Measurements from ENCODE around the gene FGFBP3. TPM values are rescaled to one million over a fixed set of nuclear protein-coding genes. Genes with fewer than 3 reads are reported as not detected.

Gene FGFBP3
- total RNA-seq, 2 donors from 2014 or later = 0.37 to 0.65 TPM

DNA sequence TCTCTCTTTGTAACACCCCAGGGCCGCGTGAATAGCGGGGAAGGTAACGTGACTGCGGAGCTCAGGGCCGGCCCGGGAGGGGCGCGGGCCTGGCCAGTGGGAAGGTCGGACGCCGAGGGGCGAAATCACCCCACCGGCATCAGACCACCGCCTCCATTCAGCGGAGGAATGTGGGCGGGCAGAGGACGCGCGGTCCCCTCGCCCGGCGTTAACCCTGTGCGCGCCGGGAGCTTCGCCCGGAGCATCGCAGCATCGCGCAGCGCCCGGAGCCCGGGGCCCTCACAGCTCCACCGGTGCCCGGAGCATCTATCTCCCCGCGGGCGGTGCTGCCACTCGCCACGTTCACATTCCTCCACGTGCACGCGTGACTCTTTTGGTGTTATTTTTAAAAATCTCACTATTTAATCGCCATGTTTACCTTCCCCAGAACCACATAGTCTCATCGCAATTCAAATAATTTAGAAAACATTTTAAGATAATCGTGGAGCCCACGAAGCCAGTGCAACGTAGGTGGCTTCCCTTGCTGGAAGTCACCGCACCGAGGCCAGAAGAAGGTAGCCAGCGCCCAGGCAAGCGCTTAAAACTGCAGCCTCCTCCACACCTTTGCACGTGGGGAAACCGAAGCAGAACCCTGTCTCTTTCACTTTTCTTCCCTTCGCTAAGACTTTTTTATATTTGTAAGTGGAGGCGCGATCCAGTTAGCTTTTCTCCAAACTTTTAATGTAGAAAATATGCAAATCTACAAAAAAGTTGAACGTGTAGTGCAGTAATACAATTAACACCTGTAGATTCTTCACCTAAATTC lies 21.8 kb downstream of the FGFBP3 start:
- Mint-ChIP-seq H3K4me3 (peak overlapping the region; percentile 86), H3K36me3 (ENCODE audit: low read depth) (no peaks in the 10 kb centered on the region), H3K27me3 (peaks cover 10% of the 10 kb centered on the region), H3K9me3 (no peaks in the 10 kb centered on the region), H3K27ac (no peak overlapping the region), H3K4me1 (peaks cover 4% of the 10 kb centered on the region)
- ATAC-seq (replicated peaks) = peak; percentile 72

DNA sequence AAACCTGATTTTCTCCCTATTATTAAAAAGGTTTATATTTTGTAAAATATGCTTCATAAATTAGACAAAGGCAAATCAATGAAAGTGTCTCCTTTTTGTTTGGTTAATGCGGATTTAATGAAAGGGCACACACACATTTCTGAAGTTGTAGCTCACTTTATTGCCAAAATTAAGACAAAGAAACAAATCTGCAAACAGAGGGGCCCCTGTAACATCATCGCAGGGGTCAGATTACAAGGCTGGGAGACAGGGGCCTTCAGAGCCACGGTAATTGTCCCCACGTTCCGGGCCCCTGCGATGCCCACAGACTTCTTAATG lies 22.4 kb downstream of the FGFBP3 start:
- ATAC-seq (replicated peaks) = no peak
- Mint-ChIP-seq H3K9me3 (no peaks in the 10 kb centered on the region), H3K4me3 (peak overlapping the region; percentile 86), H3K27me3 (peaks cover 10% of the 10 kb centered on the region), H3K4me1 (peaks cover 4% of the 10 kb centered on the region), H3K36me3 (ENCODE audit: low read depth) (no peaks in the 10 kb centered on the region), H3K27ac (no peak overlapping the region)

DNA sequence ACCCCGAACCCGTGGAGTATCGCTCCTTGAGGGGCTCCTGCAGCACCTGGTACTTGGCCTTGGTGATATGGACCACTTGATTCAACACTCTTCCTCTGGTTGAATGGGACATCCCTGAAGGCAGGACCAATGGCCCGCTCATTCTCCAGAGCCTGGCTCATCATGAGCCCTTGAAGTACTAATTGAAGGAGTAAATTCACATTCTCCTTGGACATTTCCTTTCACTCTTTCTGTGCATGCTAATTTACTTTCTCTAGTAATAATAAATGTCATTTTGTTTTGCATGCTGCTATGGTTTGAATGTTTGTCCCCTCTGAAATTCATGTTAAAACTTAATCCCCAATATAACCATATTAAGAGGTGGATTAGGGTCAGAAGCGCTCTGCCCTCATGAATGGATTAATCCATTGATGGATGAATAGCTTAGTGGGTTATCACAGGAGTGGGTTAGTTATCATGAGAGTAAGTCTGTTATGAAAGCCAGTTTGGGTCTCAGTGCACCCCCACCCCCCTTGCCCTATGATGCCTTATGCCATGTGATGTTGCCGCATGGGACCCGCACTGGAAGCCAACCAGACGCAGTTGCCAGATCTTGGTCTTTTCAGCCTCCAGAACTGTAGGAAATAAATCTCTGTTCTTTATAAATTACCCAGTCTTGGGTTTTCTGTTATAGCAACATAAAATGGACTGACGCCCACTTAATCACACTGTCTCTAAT lies 23.8 kb downstream of the FGFBP3 start:
- Mint-ChIP-seq H3K27ac (no peak overlapping the region), H3K36me3 (ENCODE audit: low read depth) (no peaks in the 10 kb centered on the region), H3K27me3 (peaks cover 7% of the 10 kb centered on the region), H3K4me1 (peaks cover 4% of the 10 kb centered on the region), H3K4me3 (no peak overlapping the region), H3K9me3 (no peaks in the 10 kb centered on the region)
- no peak for ATAC-seq (replicated peaks)

DNA sequence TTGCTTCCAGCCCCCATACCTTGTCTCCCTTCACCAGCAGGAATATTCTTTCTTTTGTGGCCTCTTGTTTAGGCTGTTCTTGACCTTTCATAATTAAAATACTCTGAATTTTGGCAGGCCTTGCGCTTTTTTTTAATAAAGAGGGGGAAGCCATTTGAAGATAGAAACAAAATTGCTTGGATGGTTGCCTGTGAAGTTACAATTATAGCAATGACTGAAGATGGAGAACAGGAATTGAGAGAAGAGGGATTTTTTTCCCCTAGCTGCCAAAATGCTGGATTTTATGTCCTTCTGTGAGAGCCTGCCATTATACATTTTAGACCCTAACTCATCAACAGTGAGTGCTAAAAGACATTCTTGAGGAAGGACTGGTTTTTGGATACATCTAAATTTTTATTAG lies 24.8 kb downstream of the FGFBP3 start:
- no peak overlapping the region for H3K4me3 Mint-ChIP-seq
- no peak for ATAC-seq (replicated peaks)
- H3K4me1 Mint-ChIP-seq = peaks cover 4% of the 10 kb centered on the region
- H3K27me3 Mint-ChIP-seq = peaks cover 7% of the 10 kb centered on the region
- H3K27ac Mint-ChIP-seq = no peak overlapping the region
- no peaks in the 10 kb centered on the region for H3K9me3 Mint-ChIP-seq
- no peaks in the 10 kb centered on the region for H3K36me3 Mint-ChIP-seq (ENCODE audit: low read depth)

DNA sequence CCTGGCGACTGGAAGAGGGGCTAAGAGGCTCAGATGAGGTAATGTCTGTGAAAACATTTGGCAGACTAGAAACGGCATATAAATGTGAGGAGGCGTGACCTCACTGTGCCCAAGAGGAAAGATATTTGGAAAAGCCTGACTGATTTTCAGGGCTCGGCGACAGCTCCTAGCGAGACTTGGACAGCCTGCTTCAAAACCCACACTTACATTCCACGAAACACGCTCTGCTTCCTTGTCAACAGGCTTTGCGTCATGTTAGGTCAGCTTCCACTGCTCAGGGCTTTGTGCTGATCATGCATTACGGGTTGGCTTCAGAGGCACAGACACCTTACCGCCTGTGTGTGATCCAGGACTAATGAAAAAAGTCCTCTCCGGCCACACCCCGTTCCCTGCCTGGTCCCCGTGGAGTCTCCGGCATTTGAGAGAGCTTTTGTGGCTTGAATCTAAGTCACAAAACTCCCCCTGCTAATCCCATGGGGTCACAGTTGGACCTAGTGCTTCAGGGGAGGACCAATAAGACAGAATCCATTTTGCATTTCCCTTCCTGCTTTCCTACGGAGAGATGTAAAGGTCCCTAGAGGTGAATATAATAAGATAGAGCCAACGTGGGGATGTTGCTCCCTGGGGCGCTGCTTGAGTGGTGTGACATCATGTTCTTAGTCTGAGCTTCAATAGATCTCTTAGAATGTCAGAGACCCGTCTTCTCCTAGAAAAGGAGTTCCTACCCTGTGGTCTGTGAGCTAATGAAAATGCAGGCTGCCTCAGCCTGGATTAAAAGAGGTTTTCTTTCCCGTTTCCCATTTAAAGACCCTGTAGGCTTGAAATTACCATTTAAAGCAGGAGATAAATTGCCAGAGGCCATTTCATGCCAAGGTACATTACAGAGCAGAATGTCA lies 25.5 kb downstream of the FGFBP3 start:
- peaks cover 4% of the 10 kb centered on the region for H3K4me1 Mint-ChIP-seq
- no peak overlapping the region for H3K27ac Mint-ChIP-seq
- no peak overlapping the region for H3K4me3 Mint-ChIP-seq
- ATAC-seq (replicated peaks) = no peak
- no peaks in the 10 kb centered on the region for H3K36me3 Mint-ChIP-seq (ENCODE audit: low read depth)
- peaks cover 3% of the 10 kb centered on the region for H3K27me3 Mint-ChIP-seq
- H3K9me3 Mint-ChIP-seq = no peaks in the 10 kb centered on the region

DNA sequence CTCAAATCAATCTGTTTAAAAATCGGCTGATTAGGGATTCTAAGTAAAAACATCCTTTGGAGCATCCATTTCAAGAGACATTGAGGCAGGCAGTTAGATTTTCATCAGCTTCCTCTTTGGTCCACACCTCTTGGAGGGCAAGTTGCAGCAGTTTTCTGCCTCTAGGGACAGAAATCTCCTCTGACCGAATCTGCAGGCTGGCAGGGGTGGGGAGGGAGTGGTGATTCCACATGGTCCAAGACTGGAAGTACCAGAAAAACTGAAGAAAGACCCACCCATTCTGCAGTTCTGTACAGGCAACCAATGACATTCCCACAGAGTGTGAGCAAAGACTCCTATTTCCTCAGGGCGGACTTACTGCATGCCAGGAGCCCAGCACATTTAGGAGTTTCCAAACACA lies 29.0 kb downstream of the FGFBP3 start:
- Mint-ChIP-seq H3K9me3 (no peaks in the 10 kb centered on the region), H3K27me3 (no peaks in the 10 kb centered on the region), H3K4me1 (no peaks in the 10 kb centered on the region), H3K4me3 (no peak overlapping the region), H3K36me3 (ENCODE audit: low read depth) (no peaks in the 10 kb centered on the region), H3K27ac (no peak overlapping the region)
- ATAC-seq (replicated peaks) = no peak

DNA sequence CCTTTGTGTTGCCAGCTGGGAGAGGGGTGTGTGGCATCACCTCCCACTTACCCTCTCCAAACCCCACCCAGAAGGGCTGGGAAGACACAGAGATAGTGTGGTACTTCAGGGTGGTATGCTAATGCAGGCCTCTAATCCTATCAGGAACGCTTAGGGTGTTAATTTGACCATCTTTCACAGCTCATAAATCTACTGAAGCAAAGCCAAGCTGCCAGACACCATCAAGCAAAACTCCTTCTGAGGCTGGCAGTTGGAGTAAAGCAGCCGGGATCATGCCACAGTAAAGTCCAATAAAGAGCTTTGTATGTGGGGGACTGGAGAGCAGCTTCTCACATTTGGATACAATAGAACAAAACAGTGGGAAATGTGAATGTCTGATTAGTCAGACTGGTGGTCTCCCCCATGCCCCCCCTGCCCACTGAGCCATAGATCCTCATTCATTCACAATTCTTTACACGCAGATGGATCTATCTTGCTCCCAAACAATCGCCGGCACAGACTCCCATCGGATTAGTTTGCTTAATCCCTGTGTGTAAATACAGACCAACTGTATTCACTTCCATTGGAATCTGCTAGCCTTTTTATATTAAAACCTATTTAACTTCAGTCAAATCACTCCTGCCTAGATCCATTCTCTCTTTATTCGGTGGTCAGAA lies 29.6 kb downstream of the FGFBP3 start:
- no peaks in the 10 kb centered on the region for H3K36me3 Mint-ChIP-seq (ENCODE audit: low read depth)
- H3K9me3 Mint-ChIP-seq = no peaks in the 10 kb centered on the region
- H3K27ac Mint-ChIP-seq = no peak overlapping the region
- H3K4me3 Mint-ChIP-seq = no peak overlapping the region
- no peaks in the 10 kb centered on the region for H3K27me3 Mint-ChIP-seq
- no peaks in the 10 kb centered on the region for H3K4me1 Mint-ChIP-seq
- no peak for ATAC-seq (replicated peaks)

DNA sequence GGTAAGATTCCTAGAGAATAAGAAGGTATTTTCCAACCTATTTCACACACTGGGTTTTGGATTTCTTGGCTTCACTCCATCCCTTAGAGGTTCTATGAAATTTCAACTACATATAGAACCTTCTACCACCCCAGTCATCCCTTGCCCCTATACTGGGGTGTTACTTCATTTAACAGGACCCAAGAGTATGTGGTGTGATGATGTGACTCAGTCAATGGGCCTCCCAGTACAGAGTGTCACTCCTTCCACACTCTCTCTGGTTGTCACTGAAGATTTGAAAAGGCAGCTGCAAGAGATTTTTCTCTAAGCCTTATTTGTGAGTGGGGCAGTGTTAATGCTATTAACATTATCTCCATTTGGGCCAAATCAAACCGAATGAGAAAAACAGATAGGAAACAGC lies 33.5 kb downstream of the FGFBP3 start:
- Mint-ChIP-seq H3K27ac (no peak overlapping the region), H3K36me3 (ENCODE audit: low read depth) (no peaks in the 10 kb centered on the region), H3K4me1 (no peaks in the 10 kb centered on the region), H3K27me3 (no peaks in the 10 kb centered on the region), H3K4me3 (no peak overlapping the region), H3K9me3 (no peaks in the 10 kb centered on the region)
- ATAC-seq (replicated peaks) = peak; percentile 43

DNA sequence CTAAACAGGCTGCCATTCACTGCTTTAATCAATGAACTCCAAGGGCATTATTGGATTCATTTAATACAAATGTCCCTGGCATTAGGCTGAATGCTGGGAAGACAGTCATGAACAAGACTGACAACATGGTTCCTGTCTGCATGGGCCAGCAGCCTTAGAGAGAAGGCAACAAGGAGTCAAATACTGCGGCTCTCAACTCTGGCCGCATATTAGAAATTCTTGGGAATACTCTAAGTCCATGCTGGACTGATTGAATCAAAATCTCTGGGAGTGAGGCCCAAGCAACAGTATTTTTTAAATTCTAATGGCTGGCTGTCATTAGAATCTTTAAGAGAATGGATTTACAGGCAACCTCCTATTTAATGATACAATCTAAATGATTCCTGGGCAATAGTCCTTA lies 34.1 kb downstream of the FGFBP3 start:
- Mint-ChIP-seq H3K27me3 (no peaks in the 10 kb centered on the region), H3K27ac (no peak overlapping the region), H3K4me1 (no peaks in the 10 kb centered on the region), H3K9me3 (no peaks in the 10 kb centered on the region), H3K36me3 (ENCODE audit: low read depth) (no peaks in the 10 kb centered on the region), H3K4me3 (no peak overlapping the region)
- no peak for ATAC-seq (replicated peaks)

DNA sequence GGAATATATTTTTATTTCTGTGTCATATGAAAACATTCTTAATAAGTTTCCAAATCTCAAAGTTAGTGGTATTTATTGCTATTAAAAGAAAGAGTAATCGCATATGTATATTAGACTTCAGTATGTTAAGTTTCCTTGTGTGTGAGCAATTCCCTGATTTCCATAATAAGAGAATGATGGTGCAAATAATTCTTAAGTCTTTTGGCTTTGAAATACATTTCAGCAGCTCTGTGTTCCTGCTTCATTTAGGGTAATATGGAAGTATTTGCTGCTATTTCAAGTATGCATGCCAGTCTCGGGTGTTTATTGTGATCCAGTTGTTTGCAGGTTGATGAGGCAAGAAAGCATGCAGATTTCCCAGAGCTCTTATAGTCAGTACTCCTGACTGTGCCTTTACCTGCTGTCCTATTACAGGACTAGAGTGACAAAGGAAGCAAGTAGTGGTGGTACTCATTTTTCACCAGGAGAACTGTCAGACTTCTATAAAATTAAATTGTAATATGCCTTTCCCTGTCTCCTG lies 43.7 kb downstream of the FGFBP3 start:
- Mint-ChIP-seq H3K4me3 (no peak overlapping the region), H3K27me3 (no peaks in the 10 kb centered on the region), H3K9me3 (no peaks in the 10 kb centered on the region), H3K36me3 (ENCODE audit: low read depth) (peaks cover 46% of the 10 kb centered on the region), H3K27ac (no peak overlapping the region), H3K4me1 (no peaks in the 10 kb centered on the region)
- no peak for ATAC-seq (replicated peaks)

DNA sequence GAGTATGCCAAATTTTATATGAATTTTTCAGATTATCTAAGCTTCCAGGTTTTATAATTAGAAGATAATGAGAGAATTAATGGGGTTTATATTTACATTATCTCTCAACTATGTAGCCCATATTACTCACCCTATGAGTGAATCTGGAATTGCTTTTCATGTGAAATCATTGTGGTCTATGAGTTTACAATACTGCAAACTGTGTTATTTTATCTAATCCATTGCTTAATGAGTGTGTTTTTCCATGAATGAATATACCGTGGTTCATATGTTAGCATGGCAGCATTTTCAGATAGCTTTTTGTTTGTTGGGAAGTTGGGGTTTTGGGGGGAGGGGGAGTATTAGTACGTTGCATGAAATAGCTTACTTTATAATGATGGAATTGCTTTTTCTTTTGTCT lies 44.5 kb downstream of the FGFBP3 start:
- Mint-ChIP-seq H3K27ac (no peak overlapping the region), H3K9me3 (no peaks in the 10 kb centered on the region), H3K4me1 (no peaks in the 10 kb centered on the region), H3K27me3 (no peaks in the 10 kb centered on the region), H3K4me3 (no peak overlapping the region), H3K36me3 (ENCODE audit: low read depth) (peaks cover 55% of the 10 kb centered on the region)
- ATAC-seq (replicated peaks) = peak; percentile 43

DNA sequence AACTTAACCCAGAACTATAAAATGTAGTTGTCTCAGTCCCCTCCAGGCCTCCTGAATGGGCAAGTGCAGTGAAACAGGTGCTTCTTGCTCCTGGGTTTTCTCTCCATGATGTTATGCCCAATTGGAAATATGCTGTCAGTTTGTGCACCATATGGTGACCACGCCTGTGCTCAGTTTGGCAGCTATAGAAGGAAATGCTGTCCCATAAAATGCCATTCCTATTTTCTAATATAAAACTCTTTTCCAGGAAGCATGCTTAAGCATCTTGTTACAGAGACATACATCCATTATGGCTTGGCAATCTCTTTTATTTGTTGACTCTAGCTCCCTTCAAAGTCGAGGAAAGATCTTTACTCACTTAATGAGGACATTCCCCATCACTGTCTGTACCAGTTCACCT lies 45.2 kb downstream of the FGFBP3 start:
- Mint-ChIP-seq H3K36me3 (ENCODE audit: low read depth) (peaks cover 61% of the 10 kb centered on the region), H3K27me3 (no peaks in the 10 kb centered on the region), H3K4me3 (no peak overlapping the region), H3K4me1 (no peaks in the 10 kb centered on the region), H3K27ac (no peak overlapping the region), H3K9me3 (no peaks in the 10 kb centered on the region)
- no peak for ATAC-seq (replicated peaks)

DNA sequence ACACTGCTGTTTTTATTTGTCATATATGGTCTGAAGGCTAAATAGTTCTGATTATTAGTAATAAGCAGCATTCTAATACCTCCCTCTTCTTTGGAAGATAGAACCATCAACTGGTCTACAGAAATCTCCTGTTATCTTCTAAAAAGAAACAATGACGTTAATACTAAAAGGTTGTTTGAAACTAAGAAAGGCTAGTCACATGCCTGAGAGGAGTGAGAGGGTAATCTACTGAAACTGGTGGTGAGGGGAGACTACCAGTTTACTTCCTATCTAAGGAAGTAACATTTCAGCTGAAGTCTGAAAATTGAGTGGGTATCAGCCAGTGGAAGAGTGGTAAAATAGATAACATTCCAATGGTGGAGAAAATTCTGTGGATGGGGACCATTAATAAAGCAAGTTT lies 48.4 kb downstream of the FGFBP3 start:
- H3K4me1 Mint-ChIP-seq = no peaks in the 10 kb centered on the region
- no peak for ATAC-seq (replicated peaks)
- H3K9me3 Mint-ChIP-seq = no peaks in the 10 kb centered on the region
- no peak overlapping the region for H3K27ac Mint-ChIP-seq
- no peak overlapping the region for H3K4me3 Mint-ChIP-seq
- H3K27me3 Mint-ChIP-seq = no peaks in the 10 kb centered on the region
- H3K36me3 Mint-ChIP-seq (ENCODE audit: low read depth) = peaks cover 93% of the 10 kb centered on the region

DNA sequence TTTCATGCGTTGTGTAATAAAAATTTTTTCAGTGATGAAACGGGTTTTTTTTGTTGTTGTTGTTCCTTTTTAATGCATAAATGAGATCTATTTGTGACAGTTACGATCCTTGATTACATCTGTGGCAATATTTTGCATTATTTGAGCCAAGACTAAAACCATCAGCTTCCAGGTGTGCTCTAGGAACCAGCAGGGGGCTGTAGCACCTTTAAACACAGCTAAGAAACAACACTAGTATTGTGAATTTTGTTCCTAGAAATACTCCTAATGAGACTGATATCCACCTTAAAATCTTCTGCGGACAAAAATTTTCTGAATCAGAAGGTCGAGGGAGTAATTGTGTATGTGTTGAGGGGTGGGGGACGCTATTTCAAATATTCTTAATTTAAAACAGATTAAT lies 52.6 kb downstream of the FGFBP3 start:
- Mint-ChIP-seq H3K27ac (no peak overlapping the region), H3K9me3 (no peaks in the 10 kb centered on the region), H3K27me3 (no peaks in the 10 kb centered on the region), H3K36me3 (ENCODE audit: low read depth) (peaks cover 100% of the 10 kb centered on the region), H3K4me3 (no peak overlapping the region), H3K4me1 (no peaks in the 10 kb centered on the region)
- ATAC-seq (replicated peaks) = no peak
